GM12865 (cell line): ENCODE measurements around the gene VARS1.
A peak's percentile ranks its signal among the peaks of the same experiment; 100 is the strongest.
"Not testable (repeated sequence)": the region's sequence is repeated elsewhere in the genome, so short reads cannot be mapped to it uniquely, and the experiment has no call there.

Experiments used
- DNase-seq: peaks from one replicate; pipeline ENCODE4 v3.0.0; 2010; ENCODE audit warnings: low read depth
- H3K4me3 ChIP-seq: 2 replicates; pipeline ENCODE4 v1.5.1; 2011; ENCODE audit warnings: mild to moderate bottlenecking, low read depth, low read length, control low read depth
- TF ChIP-seq, protein P1 (sequence below): IDR thresholded peaks from 2 replicates; pipeline ENCODE4 v1.5.1; 2011; ENCODE audit warnings: low read length, control low read depth, low read depth, inconsistent platforms; ENCODE audit not compliant: insufficient read depth; ENCODE audit errors: missing control alignments

Gene VARS1

GRCh38 chr6:31811645-31812044, 16.1 kb upstream of the VARS1 start:
- H3K4me3 ChIP-seq: no peak overlapping the region
- DNase-seq: no peak
- TF ChIP-seq, protein P1, sequence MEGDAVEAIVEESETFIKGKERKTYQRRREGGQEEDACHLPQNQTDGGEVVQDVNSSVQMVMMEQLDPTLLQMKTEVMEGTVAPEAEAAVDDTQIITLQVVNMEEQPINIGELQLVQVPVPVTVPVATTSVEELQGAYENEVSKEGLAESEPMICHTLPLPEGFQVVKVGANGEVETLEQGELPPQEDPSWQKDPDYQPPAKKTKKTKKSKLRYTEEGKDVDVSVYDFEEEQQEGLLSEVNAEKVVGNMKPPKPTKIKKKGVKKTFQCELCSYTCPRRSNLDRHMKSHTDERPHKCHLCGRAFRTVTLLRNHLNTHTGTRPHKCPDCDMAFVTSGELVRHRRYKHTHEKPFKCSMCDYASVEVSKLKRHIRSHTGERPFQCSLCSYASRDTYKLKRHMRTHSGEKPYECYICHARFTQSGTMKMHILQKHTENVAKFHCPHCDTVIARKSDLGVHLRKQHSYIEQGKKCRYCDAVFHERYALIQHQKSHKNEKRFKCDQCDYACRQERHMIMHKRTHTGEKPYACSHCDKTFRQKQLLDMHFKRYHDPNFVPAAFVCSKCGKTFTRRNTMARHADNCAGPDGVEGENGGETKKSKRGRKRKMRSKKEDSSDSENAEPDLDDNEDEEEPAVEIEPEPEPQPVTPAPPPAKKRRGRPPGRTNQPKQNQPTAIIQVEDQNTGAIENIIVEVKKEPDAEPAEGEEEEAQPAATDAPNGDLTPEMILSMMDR: no peak

- not testable (repeated sequence) for DNase-seq, H3K4me3 ChIP-seq
These were observed 13.0 kb upstream of the VARS1 start for GRCh38 chr6:31808599-31808998.

DNA sequence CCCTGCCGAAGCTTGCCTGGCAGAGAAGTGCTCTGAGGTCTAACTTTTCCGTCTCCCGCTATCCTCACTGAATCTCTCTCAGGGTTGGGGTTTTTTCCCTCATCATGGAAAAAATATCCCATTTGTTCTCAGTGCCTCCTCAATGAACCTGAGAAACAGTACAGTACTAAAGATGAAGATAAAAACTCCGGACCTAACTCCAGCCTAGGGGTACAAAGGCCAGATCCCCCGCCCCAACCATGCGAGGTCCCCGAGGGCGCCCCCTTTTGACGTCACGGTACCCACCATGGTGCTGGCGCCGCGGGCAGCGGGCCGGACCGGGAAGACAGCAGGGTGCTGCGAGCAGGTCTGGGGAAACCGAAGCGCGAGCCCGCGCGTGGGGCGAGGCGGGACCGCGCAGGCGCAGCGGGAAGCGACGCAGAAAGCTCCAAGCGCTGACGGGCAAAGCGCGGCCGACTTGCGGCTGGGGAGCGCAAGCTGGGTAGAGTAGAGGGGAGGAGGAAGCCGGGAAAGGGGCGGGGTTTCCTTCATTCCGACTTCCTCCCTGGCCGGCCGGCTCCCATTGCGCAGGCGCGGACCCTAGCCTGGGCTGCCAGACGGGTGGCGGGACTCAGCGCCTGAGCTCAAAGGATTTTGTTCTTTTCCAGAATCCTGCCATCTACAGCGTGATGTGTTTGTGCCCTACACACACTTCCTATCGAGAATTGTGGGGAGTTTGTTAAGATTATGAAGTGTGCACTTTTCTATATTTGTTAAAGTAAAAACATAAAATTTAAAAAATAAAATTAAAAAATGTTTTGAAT, 11.1 kb upstream of the VARS1 start, which contains the start of gene LSM2:
LSM2 (minus strand) TSS at position 497 of the 803 bp plus-strand sequence; CDS start at position 288, 209 bp downstream.
- TF ChIP-seq, protein P1: peak; percentile 12
- peak within 1 kb of the TSS; percentile 82 for H3K4me3 ChIP-seq
- DNase-seq: peak; percentile 97

DNA sequence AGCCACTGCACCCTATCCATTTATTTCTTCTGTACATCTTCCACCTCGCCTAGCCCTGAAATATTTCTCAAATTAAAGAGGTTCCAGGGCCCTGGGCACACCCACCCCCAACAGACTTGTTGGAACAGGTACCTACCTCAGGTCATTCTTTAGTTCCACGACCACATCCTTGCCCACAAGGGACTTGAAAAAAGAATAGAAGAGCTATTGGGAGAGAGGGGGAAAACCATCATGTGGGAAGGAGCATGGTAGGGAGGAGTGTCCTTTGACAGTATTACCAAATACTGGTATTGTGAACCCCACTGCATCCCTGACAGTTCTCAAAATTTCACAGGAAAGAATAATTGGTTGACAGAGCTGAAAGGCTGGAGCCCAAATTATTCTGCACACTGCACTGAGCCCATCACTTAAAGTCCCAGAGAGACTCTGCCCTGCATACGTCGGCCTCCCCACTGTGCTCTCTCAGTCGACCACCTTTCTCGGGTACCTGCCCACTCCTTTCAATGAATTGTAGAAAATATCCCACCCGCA, 10.5 kb upstream of the VARS1 start:
- no peak for DNase-seq
- TF ChIP-seq, protein P1: no peak
- H3K4me3 ChIP-seq: peak overlapping the region; percentile 82

- H3K4me3 ChIP-seq, DNase-seq: not testable (repeated sequence)
These were observed 5.7 kb upstream of the VARS1 start for GRCh38 chr6:31801031-31801927.

- no peak overlapping the region for H3K4me3 ChIP-seq
- TF ChIP-seq, protein P1: no peak
- DNase-seq: no peak
These were observed 4.2 kb upstream of the VARS1 start for GRCh38 chr6:31799781-31800180.

- DNase-seq: no peak
- no peak overlapping the region for H3K4me3 ChIP-seq
- TF ChIP-seq, protein P1: no peak
These were observed 2.0 kb upstream of the VARS1 start for GRCh38 chr6:31797588-31797987.
